GM23248 (cell line): ENCODE measurements around the gene ULBP3.

Experiments used
- EZH2 ChIP-seq: fragments of 200-600 bp; sonication (generic); IDR thresholded peaks from 2 replicates; pipeline ENCODE4 v1.6.1; 2018; ENCODE audit warnings: antibody characterized with exemption, mild to moderate bottlenecking; ENCODE audit not compliant: insufficient read depth, poor library complexity, severe bottlenecking
- EZH2phosphoT487 ChIP-seq: fragments of 200-600 bp; sonication (generic); IDR thresholded peaks from 2 replicates; pipeline ENCODE4 v1.6.1; 2018; ENCODE audit warnings: antibody characterized with exemption, moderate library complexity, mild to moderate bottlenecking, low read depth; ENCODE audit not compliant: insufficient read depth

- no peak for TF ChIP-seq EZH2
- TF ChIP-seq EZH2phosphoT487: no peak
Measured at GRCh38 chr6:150090328-150090727, 21.4 kb upstream of the ULBP3 start.
